ENCODE data around the gene EIF4H.

The EIF4H gene

DNA sequence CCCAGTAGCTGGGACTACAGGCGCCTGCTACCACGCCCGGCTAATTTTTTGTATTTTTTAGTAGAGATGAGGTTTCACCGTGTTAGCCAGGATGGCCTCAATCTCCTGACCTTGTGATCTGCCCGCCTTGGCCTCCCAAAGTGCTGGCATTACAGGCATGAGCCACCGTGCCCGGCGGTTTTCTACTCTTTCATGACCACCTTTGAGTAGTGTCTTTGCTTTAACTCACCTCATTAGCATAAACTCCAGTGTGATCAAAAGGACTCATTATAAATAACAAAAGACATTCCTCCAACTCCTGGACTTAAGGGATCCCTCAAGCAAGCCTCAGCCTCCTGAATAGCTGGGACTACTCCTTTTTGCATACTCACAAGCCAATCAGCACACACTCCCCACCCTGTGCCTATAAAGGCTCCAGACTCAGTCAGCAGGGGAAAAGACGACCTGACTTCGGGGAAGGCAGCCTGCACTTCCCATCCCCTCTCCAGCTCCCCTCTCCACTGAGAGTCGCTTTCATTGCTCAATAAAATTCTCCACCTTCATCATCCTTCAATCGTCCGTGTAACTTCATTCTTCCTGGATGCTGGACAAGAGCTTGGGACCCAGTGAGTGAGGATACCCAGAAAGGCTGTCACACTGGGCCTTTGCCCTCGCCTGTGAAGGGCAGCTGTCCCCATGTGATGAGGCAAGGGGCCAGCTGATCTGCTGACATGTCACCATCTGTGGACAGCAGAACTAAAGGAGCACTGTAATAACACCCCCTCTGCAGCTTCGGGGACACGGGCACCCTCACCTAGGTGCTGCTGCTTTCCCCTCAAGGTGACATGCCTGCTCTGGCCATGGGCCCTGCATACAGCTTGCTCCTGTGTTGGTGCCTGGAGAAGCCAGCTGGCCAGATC lies 35.0 kb upstream of the EIF4H start:
- H3K4me3 ChIP-seq (ENCODE audit: low read depth, low read length): no peak overlapping the region
- no peak for DNase-seq (ENCODE audit: low read depth)
- TF ChIP-seq, protein P1, sequence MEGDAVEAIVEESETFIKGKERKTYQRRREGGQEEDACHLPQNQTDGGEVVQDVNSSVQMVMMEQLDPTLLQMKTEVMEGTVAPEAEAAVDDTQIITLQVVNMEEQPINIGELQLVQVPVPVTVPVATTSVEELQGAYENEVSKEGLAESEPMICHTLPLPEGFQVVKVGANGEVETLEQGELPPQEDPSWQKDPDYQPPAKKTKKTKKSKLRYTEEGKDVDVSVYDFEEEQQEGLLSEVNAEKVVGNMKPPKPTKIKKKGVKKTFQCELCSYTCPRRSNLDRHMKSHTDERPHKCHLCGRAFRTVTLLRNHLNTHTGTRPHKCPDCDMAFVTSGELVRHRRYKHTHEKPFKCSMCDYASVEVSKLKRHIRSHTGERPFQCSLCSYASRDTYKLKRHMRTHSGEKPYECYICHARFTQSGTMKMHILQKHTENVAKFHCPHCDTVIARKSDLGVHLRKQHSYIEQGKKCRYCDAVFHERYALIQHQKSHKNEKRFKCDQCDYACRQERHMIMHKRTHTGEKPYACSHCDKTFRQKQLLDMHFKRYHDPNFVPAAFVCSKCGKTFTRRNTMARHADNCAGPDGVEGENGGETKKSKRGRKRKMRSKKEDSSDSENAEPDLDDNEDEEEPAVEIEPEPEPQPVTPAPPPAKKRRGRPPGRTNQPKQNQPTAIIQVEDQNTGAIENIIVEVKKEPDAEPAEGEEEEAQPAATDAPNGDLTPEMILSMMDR (IDR thresholded peaks at IDR 0.05; ENCODE audit: low read depth, low read length, missing control alignments): no peak

DNA sequence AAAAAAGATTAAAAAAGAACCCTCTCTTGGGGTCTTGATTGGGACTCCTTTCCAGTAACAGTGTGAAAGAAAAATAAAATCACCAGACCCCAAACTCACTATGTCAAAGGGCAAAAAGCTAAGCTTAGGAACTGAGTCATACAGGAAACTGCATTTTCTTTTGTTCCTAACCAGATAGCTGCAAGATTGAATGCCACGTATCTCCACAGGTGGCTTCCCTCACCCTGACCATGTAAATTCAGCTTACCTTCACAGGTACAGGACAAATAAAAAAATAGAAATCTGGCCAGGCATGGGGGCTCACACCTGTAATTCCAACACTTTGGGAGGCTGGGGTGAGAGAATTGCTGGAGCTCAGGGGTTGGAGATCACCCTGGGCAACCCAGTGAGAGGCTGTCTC lies 32.5 kb upstream of the EIF4H start:
- TF ChIP-seq, protein P1 (IDR thresholded peaks at IDR 0.05; ENCODE audit: low read depth, low read length, missing control alignments): no peak
- H3K4me3 ChIP-seq (ENCODE audit: low read depth, low read length): no peak overlapping the region
- no peak for DNase-seq (ENCODE audit: low read depth)

DNA sequence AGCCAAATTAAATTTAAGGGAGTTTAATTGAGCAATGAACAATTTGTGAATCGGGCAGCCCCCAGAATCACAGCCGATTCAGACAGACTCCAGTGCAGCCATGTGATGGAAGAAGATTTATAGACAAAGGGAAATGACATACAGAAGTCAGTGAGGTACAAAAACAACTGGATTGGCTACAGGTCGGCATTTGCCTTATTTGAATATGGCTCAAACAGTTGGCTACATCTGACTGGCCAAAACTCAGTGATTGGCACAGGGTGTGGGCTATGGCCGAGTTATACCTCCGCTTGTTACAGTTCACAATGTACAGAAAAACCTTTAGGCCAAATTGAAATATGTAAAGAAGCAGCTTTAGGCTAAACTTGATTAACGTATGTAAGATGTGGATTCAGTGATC lies 30.8 kb upstream of the EIF4H start:
- TF ChIP-seq, protein P1 (IDR thresholded peaks at IDR 0.05; ENCODE audit: low read depth, low read length, missing control alignments): no peak
- H3K4me3 ChIP-seq (ENCODE audit: low read depth, low read length): no peak overlapping the region
- no peak for DNase-seq (ENCODE audit: low read depth)

DNA sequence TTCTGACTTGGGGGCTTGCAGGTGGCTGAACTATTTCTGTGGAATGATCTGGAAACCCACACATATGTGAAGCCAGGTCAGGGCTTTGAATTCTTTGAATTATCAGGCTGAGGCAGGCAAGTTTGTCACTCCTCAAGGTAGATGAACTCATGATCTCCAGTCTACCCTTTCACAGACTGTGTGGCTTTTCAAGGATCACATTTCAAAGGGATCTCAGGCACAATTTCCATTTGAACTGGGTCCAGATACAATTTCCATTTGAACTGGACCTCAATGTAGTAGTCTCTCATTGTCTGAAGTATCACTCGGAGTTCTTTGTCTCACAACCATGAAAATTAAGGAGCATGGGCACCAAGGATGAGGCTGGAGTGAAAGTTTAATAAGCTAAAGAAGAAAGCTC lies 25.7 kb upstream of the EIF4H start:
- H3K4me3 ChIP-seq (ENCODE audit: low read depth, low read length): no peak overlapping the region
- DNase-seq (ENCODE audit: low read depth): no peak
- TF ChIP-seq, protein P1 (IDR thresholded peaks at IDR 0.05; ENCODE audit: low read depth, low read length, missing control alignments): no peak

DNA sequence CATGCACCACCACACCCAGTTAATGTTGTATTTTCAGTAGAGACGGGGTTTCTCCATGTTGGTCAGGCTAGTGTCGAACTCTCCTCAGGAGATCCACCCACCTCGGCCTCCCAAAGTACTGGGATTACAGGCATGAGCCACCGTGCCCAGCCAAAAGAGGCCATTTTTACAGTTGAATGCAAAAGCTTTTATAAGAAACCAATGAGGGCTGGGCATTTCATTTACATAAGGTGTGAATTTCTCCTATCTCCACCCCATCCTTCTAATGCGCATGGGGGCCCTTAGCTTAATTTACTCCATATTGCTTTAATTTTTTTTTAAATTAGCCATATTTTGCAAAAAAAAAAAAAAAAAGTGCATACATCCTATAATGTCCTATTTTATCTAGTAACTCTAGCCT lies 25.1 kb upstream of the EIF4H start:
- H3K4me3 ChIP-seq (ENCODE audit: low read depth, low read length): no peak overlapping the region
- TF ChIP-seq, protein P1 (IDR thresholded peaks at IDR 0.05; ENCODE audit: low read depth, low read length, missing control alignments): no peak
- no peak for DNase-seq (ENCODE audit: low read depth)

DNA sequence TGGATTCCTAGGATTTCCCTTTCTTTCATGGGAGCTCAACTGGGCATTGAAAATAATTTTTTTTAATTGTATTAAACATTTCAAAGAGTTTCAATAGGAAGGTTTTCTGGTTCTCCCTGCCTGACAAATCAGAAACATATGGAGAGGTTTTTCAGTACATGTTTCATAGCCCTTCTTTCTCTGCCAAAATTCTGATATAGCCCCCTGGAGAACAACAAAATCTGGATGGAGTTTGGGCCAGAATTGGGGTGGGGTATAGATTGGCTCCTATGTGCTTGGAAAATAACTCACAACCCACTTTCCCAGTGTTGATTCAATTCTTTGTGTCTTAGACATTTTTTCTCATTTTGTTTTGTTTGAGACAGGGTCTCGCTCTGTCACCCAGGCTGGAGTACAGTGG lies 24.6 kb upstream of the EIF4H start:
- no peak for DNase-seq (ENCODE audit: low read depth)
- TF ChIP-seq, protein P1 (IDR thresholded peaks at IDR 0.05; ENCODE audit: low read depth, low read length, missing control alignments): no peak
- no peak overlapping the region for H3K4me3 ChIP-seq (ENCODE audit: low read depth, low read length)

DNA sequence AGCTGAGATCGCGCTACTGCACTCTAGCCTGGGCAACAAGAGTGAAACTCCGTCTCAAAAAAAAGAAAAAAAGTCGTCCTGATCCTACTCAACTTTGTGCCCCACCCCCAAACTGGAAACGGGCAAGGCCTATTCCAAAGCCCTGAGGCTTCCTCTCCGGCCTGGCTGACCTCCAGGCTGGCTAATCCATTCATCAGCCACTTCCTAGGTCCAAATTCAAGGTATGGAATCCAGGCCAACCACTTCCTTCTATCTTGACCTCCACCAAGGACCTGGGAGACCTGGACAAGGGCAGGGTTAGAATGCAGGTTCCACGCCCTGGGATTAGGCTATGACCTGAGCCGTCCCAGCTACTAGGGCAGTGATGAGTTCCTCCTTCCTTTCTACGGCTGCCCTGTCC lies 20.4 kb upstream of the EIF4H start:
- TF ChIP-seq, protein P1 (IDR thresholded peaks at IDR 0.05; ENCODE audit: low read depth, low read length, missing control alignments): no peak
- H3K4me3 ChIP-seq (ENCODE audit: low read depth, low read length): no peak overlapping the region
- DNase-seq (ENCODE audit: low read depth): no peak
